ENCODE data around the gene FARP1.

FARP1 gene

GRCh38 chr13:98345107-98345935 lies 202.4 kb downstream of the FARP1 start:
- Histone ChIP-seq H3K79me2 (ENCODE audit: insufficient read depth, low read length) (no peaks in the 10 kb centered on the region), H3K9me2 (replicated peaks; ENCODE audit: insufficient read depth, low read length) (no peaks in the 10 kb centered on the region), H3K36me3 (ENCODE audit: low read length) (no peaks in the 10 kb centered on the region), H4K20me1 (ENCODE audit: low read depth, low read length) (no peaks in the 10 kb centered on the region), H3K4me2 (ENCODE audit: low read depth, low read length, poor library complexity, severe bottlenecking) (no peak overlapping the region), H2AFZ (ENCODE audit: low read depth, low read length, severe bottlenecking) (no peak overlapping the region), H3K9me3 (ENCODE audit: insufficient read depth, low read length) (no peaks in the 10 kb centered on the region), H3F3A (ENCODE audit: insufficient read depth) (no peaks in the 10 kb centered on the region), H3K27ac (ENCODE audit: low read depth, low read length) (no peak overlapping the region), H3K4me3 (ENCODE audit: insufficient read depth, low read length, poor library complexity, severe bottlenecking) (no peak overlapping the region), H3K9ac (ENCODE audit: low read length) (no peak overlapping the region), H3K27me3 (ENCODE audit: low read length) (no peaks in the 10 kb centered on the region)
- TF ChIP-seq EZH2phosphoT487 (conservative IDR thresholded peaks at IDR 0.05; ENCODE audit: low read length) (no peak), CTCF (IDR thresholded peaks at IDR 0.05; ENCODE audit: insufficient read depth, low read length, poor library complexity, severe bottlenecking) (no peak)

GRCh38 chr13:98346904-98347636 lies 204.2 kb downstream of the FARP1 start:
- no peak overlapping the region for H3K27ac ChIP-seq (ENCODE audit: low read depth, low read length)
- H3K79me2 ChIP-seq (ENCODE audit: insufficient read depth, low read length), result no peaks in the 10 kb centered on the region
- H3K9me3 ChIP-seq (ENCODE audit: insufficient read depth, low read length), result no peaks in the 10 kb centered on the region
- H3K9me2 ChIP-seq (replicated peaks; ENCODE audit: insufficient read depth, low read length), result no peaks in the 10 kb centered on the region
- H4K20me1 ChIP-seq (ENCODE audit: low read depth, low read length), result no peaks in the 10 kb centered on the region
- no peaks in the 10 kb centered on the region for H3K36me3 ChIP-seq (ENCODE audit: low read length)
- TF ChIP-seq CTCF (IDR thresholded peaks at IDR 0.05; ENCODE audit: insufficient read depth, low read length, poor library complexity, severe bottlenecking) (no peak), EZH2phosphoT487 (conservative IDR thresholded peaks at IDR 0.05; ENCODE audit: low read length) (no peak)
- H3K9ac ChIP-seq (ENCODE audit: low read length), result no peak overlapping the region
- H3K4me3 ChIP-seq (ENCODE audit: insufficient read depth, low read length, poor library complexity, severe bottlenecking), result no peak overlapping the region
- no peak overlapping the region for H3K4me2 ChIP-seq (ENCODE audit: low read depth, low read length, poor library complexity, severe bottlenecking)
- no peak overlapping the region for H2AFZ ChIP-seq (ENCODE audit: low read depth, low read length, severe bottlenecking)
- H3K27me3 ChIP-seq (ENCODE audit: low read length), result no peaks in the 10 kb centered on the region
- H3F3A ChIP-seq (ENCODE audit: insufficient read depth), result no peaks in the 10 kb centered on the region

- Histone ChIP-seq H3K4me3 (ENCODE audit: insufficient read depth, low read length, poor library complexity, severe bottlenecking) (no peak overlapping the region), H3K36me3 (ENCODE audit: low read length) (no peaks in the 10 kb centered on the region), H3K27ac (ENCODE audit: low read depth, low read length) (no peak overlapping the region), H3K27me3 (ENCODE audit: low read length) (no peaks in the 10 kb centered on the region), H3K9me2 (replicated peaks; ENCODE audit: insufficient read depth, low read length) (no peaks in the 10 kb centered on the region), H4K20me1 (ENCODE audit: low read depth, low read length) (no peaks in the 10 kb centered on the region), H3K79me2 (ENCODE audit: insufficient read depth, low read length) (no peaks in the 10 kb centered on the region), H3K9me3 (ENCODE audit: insufficient read depth, low read length) (no peaks in the 10 kb centered on the region), H3K4me2 (ENCODE audit: low read depth, low read length, poor library complexity, severe bottlenecking) (no peak overlapping the region), H2AFZ (ENCODE audit: low read depth, low read length, severe bottlenecking) (no peak overlapping the region), H3K9ac (ENCODE audit: low read length) (no peak overlapping the region), H3F3A (ENCODE audit: insufficient read depth) (no peaks in the 10 kb centered on the region)
- no peak for TF ChIP-seq CTCF (IDR thresholded peaks at IDR 0.05; ENCODE audit: insufficient read depth, low read length, poor library complexity, severe bottlenecking)
- TF ChIP-seq EZH2phosphoT487 (conservative IDR thresholded peaks at IDR 0.05; ENCODE audit: low read length), result no peak
These were observed 204.9 kb downstream of the FARP1 start for GRCh38 chr13:98347756-98348155.

Data from SU-DHL-6 (cell line).